ENCODE results near the gene TBX2. TPM values are rescaled to one million over a fixed set of nuclear protein-coding genes. Genes with fewer than 3 reads are reported as not detected.

TBX2 gene
- total and polyA plus RNA-seq, 2 of the 13 experiments (the other 11 are each of a cell fraction or from before 2014, with no cell fraction given) = 2.8 to 15.3 TPM

GRCh38 chr17:61398721-61399130, 917 bp upstream of the TBX2 start (continued):
- TF ChIP-seq THAP9 (CRISPR knock-in tag; IDR thresholded peaks at IDR 0.05; ENCODE audit: borderline replicate concordance) (no peak; the same call in 1 of the 2 replicates), MAZ (IDR thresholded peaks at IDR 0.05; ENCODE audit: borderline replicate concordance, low read depth, low read length) (no peak), MAZ (CRISPR knock-in tag; IDR thresholded peaks at IDR 0.05; ENCODE audit: low read depth) (no peak), ATF5 (CRISPR knock-in tag; IDR thresholded peaks at IDR 0.05; ENCODE audit: low read depth) (no peak), CAMTA2 (CRISPR knock-in tag; IDR thresholded peaks at IDR 0.05; ENCODE audit: borderline replicate concordance) (no peak), POLR2A (IDR thresholded peaks at IDR 0.05; ENCODE audit: insufficient read depth in 1 of 2, low read depth in 2 of 2, low read length in 2 of 2) (peak in 1 of 2 experiments; percentile 29; a peak in 1 of 4 replicates), PAXIP1 (CRISPR knock-in tag; conservative IDR thresholded peaks at IDR 0.05) (no peak), ZNF883 (CRISPR knock-in tag; IDR thresholded peaks at IDR 0.05; ENCODE audit: not compliant biosample characterization) (no peak), FOXA1 (IDR thresholded peaks at IDR 0.05) (no peak), FOXA1 (CRISPR knock-in tag; IDR thresholded peaks at IDR 0.05) (0 out of 2 replicates have a peak, but pooled peaks have one; percentile 2), ZNF101 (CRISPR knock-in tag; IDR thresholded peaks at IDR 0.05; ENCODE audit: borderline replicate concordance, low read depth) (no peak), ZFP36L2 (CRISPR knock-in tag; IDR thresholded peaks at IDR 0.05) (0 out of 2 replicates have a peak, but pooled peaks have one; percentile 20), BCL6 (CRISPR knock-in tag; IDR thresholded peaks at IDR 0.05) (no peak), ZNF672 (CRISPR knock-in tag; IDR thresholded peaks at IDR 0.05) (no peak), SIN3A (IDR thresholded peaks at IDR 0.05; ENCODE audit: borderline replicate concordance, low read depth, low read length) (0 out of 2 replicates have a peak, but pooled peaks have one; percentile 23), ZHX2 (IDR thresholded peaks at IDR 0.05; ENCODE audit: low read depth) (no peak), ZHX2 (CRISPR knock-in tag; IDR thresholded peaks at IDR 0.05; ENCODE audit: borderline replicate concordance) (no peak), NFYC (CRISPR knock-in tag; IDR thresholded peaks at IDR 0.05) (no peak), SAP130 (CRISPR knock-in tag; IDR thresholded peaks at IDR 0.05; ENCODE audit: low read depth) (no peak)
